Kidney epithelial cell (primary cell): ENCODE results near the gene ERBB2. TPM values are rescaled to one million over a fixed set of nuclear protein-coding genes. Genes with fewer than 3 reads are reported as not detected.

ENCODE experiments used
- DNase-seq: peaks from one replicate; pipeline ENCODE4 v3.0.0-alpha.2; 2010; ENCODE audit warnings: low read depth
- H3K27me3 ChIP-seq: 2 replicates; pipeline ENCODE4 v1.6.0; 2011; ENCODE audit warnings: low read length; ENCODE audit not compliant: control insufficient read depth, insufficient read depth
- H3K36me3 ChIP-seq: 2 replicates; pipeline ENCODE4 v1.5.1; 2011; ENCODE audit warnings: low read length; ENCODE audit not compliant: control insufficient read depth, insufficient read depth
- H3K4me3 ChIP-seq: 2 replicates; pipeline ENCODE4 v1.5.1; 2011; ENCODE audit warnings: low read depth, mild to moderate bottlenecking, control low read depth, low read length
- CTCF ChIP-seq: IDR thresholded peaks from 2 replicates; pipeline ENCODE4 v1.5.1; 2011; ENCODE audit warnings: mild to moderate bottlenecking, moderate library complexity, low read length, control low read depth, inconsistent platforms; ENCODE audit not compliant: insufficient read depth, poor library complexity, severe bottlenecking
- total RNA-seq: library from RNA; depleted of rRNA; stranded (reverse); fragments of >200 nt; gene quantifications from 2 replicates; pipeline ENCODE4 v1.2.3, GENCODE V29; 2015

Gene ERBB2
- total RNA-seq, 1 donor from 2014 or later, result 44.1 TPM

DNA sequence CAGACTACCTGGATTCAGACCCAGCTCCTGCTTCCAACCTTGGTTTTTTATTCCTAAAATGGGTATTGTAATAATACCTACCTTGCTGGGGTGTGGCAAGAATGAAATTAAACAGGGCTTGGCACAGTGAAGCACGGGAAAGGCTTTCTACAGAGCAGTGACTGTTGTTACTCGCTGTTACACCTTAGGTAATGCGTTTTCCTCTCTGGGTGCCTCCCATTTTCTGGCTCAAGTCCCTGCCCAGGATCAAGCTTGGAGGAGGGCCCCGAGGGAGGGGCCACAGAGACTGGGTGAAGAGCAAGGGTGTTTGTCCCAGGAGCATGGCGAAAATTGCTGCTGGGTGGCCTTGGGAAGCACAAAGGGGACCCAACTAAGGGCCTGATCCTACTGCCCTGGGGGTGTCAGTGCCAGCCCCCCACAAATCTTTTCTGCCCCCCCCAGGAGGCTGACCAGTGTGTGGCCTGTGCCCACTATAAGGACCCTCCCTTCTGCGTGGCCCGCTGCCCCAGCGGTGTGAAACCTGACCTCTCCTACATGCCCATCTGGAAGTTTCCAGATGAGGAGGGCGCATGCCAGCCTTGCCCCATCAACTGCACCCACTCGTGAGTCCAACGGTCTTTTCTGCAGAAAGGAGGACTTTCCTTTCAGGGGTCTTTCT lies 17.1 kb downstream of the ERBB2 start:
- Histone ChIP-seq H3K4me3 (no peak overlapping the region), H3K27me3 (no peaks in the 10 kb centered on the region), H3K36me3 (peaks cover 3% of the 10 kb centered on the region)
- no peak for DNase-seq
- TF ChIP-seq CTCF, result no peak

DNA sequence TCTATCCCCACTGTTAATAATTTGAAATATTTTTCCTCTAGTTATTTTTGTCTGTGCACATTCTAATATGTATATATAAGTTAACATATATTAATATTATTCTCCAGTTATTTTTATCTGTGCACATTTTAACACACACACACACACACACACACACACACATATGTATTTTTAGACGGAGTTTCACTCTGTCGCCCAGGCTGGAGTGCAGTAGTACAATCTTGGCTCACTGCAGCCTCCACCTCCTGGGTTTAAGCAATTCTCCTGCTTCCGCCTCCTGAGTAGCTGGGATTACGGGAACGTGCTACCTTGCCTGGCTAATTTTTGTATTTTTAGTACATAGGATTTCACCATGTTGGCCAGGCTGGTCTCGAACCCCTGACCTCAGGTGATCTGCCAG lies 17.8 kb downstream of the ERBB2 start:
- no peak for TF ChIP-seq CTCF
- no peak for DNase-seq
- H3K27me3 ChIP-seq, result no peaks in the 10 kb centered on the region
- H3K36me3 ChIP-seq, result peaks cover 3% of the 10 kb centered on the region
- H3K4me3 ChIP-seq, result no peak overlapping the region

DNA sequence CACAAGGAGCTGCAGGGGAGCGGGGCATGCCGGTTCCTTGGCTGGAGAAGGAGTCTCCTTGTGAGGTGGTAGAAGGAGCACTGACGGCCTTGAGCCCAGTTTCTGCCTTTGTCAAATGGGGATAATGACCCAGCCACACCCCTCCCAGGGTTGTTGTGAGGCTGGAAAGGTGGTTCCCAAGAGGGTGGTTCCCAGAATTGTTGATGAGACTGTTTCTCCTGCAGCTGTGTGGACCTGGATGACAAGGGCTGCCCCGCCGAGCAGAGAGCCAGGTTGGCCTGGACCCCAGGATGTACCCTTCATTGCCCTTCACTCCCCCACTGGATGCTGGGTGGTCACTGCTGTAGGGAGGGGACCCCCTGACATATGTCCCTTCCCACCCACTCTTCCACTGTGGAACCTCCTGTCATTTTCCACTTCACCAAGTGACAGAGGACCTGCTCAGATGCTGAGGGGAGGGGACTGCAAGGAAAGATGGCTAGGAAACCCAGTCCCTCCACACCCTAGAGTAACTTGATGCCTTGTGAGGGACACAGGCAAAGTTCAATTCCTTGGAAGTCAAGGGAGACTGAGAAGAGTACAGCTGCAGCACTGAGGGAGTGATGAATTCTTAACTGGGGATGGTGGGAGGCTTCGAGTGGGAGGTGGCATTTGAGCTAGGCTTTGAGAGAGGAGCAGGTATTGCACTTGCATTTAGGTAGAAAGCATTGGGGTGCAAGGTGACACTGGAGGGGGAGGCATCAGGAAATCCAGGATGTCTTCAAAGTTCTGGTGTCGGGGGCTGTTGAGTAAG lies 19.9 kb downstream of the ERBB2 start:
- TF ChIP-seq CTCF, result no peak
- H3K4me3 ChIP-seq, result no peak overlapping the region
- H3K36me3 ChIP-seq, result peaks cover 3% of the 10 kb centered on the region
- no peaks in the 10 kb centered on the region for H3K27me3 ChIP-seq
- no peak for DNase-seq

DNA sequence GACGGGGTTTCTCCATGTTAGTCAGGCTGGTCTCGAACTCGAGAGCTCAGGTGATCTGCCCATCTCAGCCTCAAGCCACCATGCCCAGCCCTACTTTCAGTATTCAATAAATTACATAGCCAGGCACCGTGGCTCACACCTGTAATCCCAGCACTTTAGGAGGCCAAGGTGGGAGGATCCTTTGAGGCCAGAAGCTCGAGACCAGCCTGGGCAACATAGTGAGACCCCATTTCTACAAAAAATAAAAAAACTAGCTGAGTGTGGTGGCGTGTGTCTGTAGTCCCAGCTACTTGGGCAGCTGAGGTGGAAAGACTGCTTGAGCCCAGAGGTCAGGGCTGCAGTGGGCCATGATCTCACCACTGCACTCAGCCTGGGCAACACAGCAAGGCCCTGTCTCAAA lies 22.2 kb downstream of the ERBB2 start:
- no peak for DNase-seq
- Histone ChIP-seq H3K4me3 (no peak overlapping the region), H3K27me3 (no peaks in the 10 kb centered on the region), H3K36me3 (peaks cover 2% of the 10 kb centered on the region)
- no peak for TF ChIP-seq CTCF

GRCh38 chr17:39722965-39723848 lies 23.3 kb downstream of the ERBB2 start:
- peaks cover 1% of the 10 kb centered on the region for H3K36me3 ChIP-seq
- TF ChIP-seq CTCF, result no peak

More at GRCh38 chr17:39722965-39723848, 23.3 kb downstream of the ERBB2 start:
- Histone ChIP-seq H3K27me3 (no peaks in the 10 kb centered on the region), H3K4me3 (no peak overlapping the region)
- DNase-seq, result no peak
